ENCODE data around the gene ACBD3.
A peak's percentile ranks its signal among the peaks of the same experiment; 100 is the strongest.

Gene ACBD3

GRCh38 chr1:226107471-226108460 is 78.8 kb downstream of the ACBD3 start:
- H3K4me3 ChIP-seq (ENCODE audit: low read depth in 1 of 5, low read length in 5 of 5): no peak overlapping the region
- no peak overlapping the region for H3K27ac ChIP-seq (ENCODE audit: low read depth, low read length)
- H3K4me1 ChIP-seq (ENCODE audit: control insufficient read depth in 5 of 5, insufficient read depth in 5 of 5, low read length in 5 of 5): peaks cover 5 to 31% (median 24%) of the 10 kb centered on the region in 5 donors
- no peaks in the 10 kb centered on the region for H3K9me3 ChIP-seq (ENCODE audit: control insufficient read depth in 5 of 5, low read length in 5 of 5)
- H3K36me3 ChIP-seq (ENCODE audit: control insufficient read depth in 5 of 5, insufficient read depth in 5 of 5, low read length in 5 of 5): no peaks in the 10 kb centered on the region
- H3K27me3 ChIP-seq (ENCODE audit: control insufficient read depth in 5 of 5, insufficient read depth in 4 of 5, low read length in 5 of 5): no peaks in the 10 kb centered on the region
- H3K9ac ChIP-seq (ENCODE audit: low read length in 5 of 5): no peak overlapping the region

GRCh38 chr1:226104671-226105121 is 81.8 kb downstream of the ACBD3 start:
- no peaks in the 10 kb centered on the region for H3K27me3 ChIP-seq (ENCODE audit: control insufficient read depth in 5 of 5, insufficient read depth in 4 of 5, low read length in 5 of 5)
- no peaks in the 10 kb centered on the region for H3K36me3 ChIP-seq (ENCODE audit: control insufficient read depth in 5 of 5, insufficient read depth in 5 of 5, low read length in 5 of 5)
- H3K9ac ChIP-seq (ENCODE audit: low read length in 5 of 5): no peak overlapping the region
- peaks cover 0 to 25% (median 20%) of the 10 kb centered on the region in 5 donors for H3K4me1 ChIP-seq (ENCODE audit: control insufficient read depth in 5 of 5, insufficient read depth in 5 of 5, low read length in 5 of 5)
- H3K9me3 ChIP-seq (ENCODE audit: control insufficient read depth in 5 of 5, low read length in 5 of 5): no peaks in the 10 kb centered on the region
- no peak overlapping the region for H3K27ac ChIP-seq (ENCODE audit: low read depth, low read length)
- no peak overlapping the region for H3K4me3 ChIP-seq (ENCODE audit: low read depth in 1 of 5, low read length in 5 of 5)

GRCh38 chr1:226100436-226101391 is 85.8 kb downstream of the ACBD3 start:
- Histone ChIP-seq H3K4me3 (ENCODE audit: low read depth in 1 of 5, low read length in 5 of 5) (peak overlapping the region; percentile 42 to 67 (median 61)), H3K9ac (ENCODE audit: low read length in 5 of 5) (peak overlapping the region in 4 of 5 donors; percentile 6 to 57 (median 26)), H3K36me3 (ENCODE audit: control insufficient read depth in 5 of 5, insufficient read depth in 5 of 5, low read length in 5 of 5) (no peaks in the 10 kb centered on the region), H3K27me3 (ENCODE audit: control insufficient read depth in 5 of 5, insufficient read depth in 4 of 5, low read length in 5 of 5) (peaks cover 0 to 3% (median 0%) of the 10 kb centered on the region in 5 donors), H3K9me3 (ENCODE audit: control insufficient read depth in 5 of 5, low read length in 5 of 5) (no peaks in the 10 kb centered on the region), H3K27ac (ENCODE audit: low read depth, low read length) (no peak overlapping the region), H3K4me1 (ENCODE audit: control insufficient read depth in 5 of 5, insufficient read depth in 5 of 5, low read length in 5 of 5) (peaks cover 0 to 14% (median 10%) of the 10 kb centered on the region in 5 donors)

GRCh38 chr1:226098870-226099835 is 87.4 kb downstream of the ACBD3 start:
- no peak overlapping the region for H3K4me3 ChIP-seq (ENCODE audit: low read depth in 1 of 5, low read length in 5 of 5)
- peaks cover 0 to 11% (median 6%) of the 10 kb centered on the region in 5 donors for H3K4me1 ChIP-seq (ENCODE audit: control insufficient read depth in 5 of 5, insufficient read depth in 5 of 5, low read length in 5 of 5)
- no peaks in the 10 kb centered on the region for H3K9me3 ChIP-seq (ENCODE audit: control insufficient read depth in 5 of 5, low read length in 5 of 5)
- peaks cover 0 to 5% (median 0%) of the 10 kb centered on the region in 5 donors for H3K27me3 ChIP-seq (ENCODE audit: control insufficient read depth in 5 of 5, insufficient read depth in 4 of 5, low read length in 5 of 5)
- no peak overlapping the region for H3K27ac ChIP-seq (ENCODE audit: low read depth, low read length)
- no peaks in the 10 kb centered on the region for H3K36me3 ChIP-seq (ENCODE audit: control insufficient read depth in 5 of 5, insufficient read depth in 5 of 5, low read length in 5 of 5)
- H3K9ac ChIP-seq (ENCODE audit: low read length in 5 of 5): no peak overlapping the region

GRCh38 chr1:226097866-226098625 is 88.5 kb downstream of the ACBD3 start:
- no peak overlapping the region for H3K27ac ChIP-seq (ENCODE audit: low read depth, low read length)
- no peak overlapping the region for H3K4me3 ChIP-seq (ENCODE audit: low read depth in 1 of 5, low read length in 5 of 5)
- H3K9me3 ChIP-seq (ENCODE audit: control insufficient read depth in 5 of 5, low read length in 5 of 5): no peaks in the 10 kb centered on the region
- peaks cover 0 to 5% (median 0%) of the 10 kb centered on the region in 5 donors for H3K27me3 ChIP-seq (ENCODE audit: control insufficient read depth in 5 of 5, insufficient read depth in 4 of 5, low read length in 5 of 5)
- no peak overlapping the region for H3K9ac ChIP-seq (ENCODE audit: low read length in 5 of 5)
- H3K4me1 ChIP-seq (ENCODE audit: control insufficient read depth in 5 of 5, insufficient read depth in 5 of 5, low read length in 5 of 5): peaks cover 0 to 11% (median 6%) of the 10 kb centered on the region in 5 donors
- no peaks in the 10 kb centered on the region for H3K36me3 ChIP-seq (ENCODE audit: control insufficient read depth in 5 of 5, insufficient read depth in 5 of 5, low read length in 5 of 5)

GRCh38 chr1:226095286-226095685 is 91.3 kb downstream of the ACBD3 start:
- peaks cover 0 to 5% (median 0%) of the 10 kb centered on the region in 5 donors for H3K27me3 ChIP-seq (ENCODE audit: control insufficient read depth in 5 of 5, insufficient read depth in 4 of 5, low read length in 5 of 5)
- no peaks in the 10 kb centered on the region for H3K36me3 ChIP-seq (ENCODE audit: control insufficient read depth in 5 of 5, insufficient read depth in 5 of 5, low read length in 5 of 5)
- H3K9ac ChIP-seq (ENCODE audit: low read length in 5 of 5): no peak overlapping the region
- no peak overlapping the region for H3K27ac ChIP-seq (ENCODE audit: low read depth, low read length)
- peaks cover 0 to 3% (median 2%) of the 10 kb centered on the region in 5 donors for H3K4me1 ChIP-seq (ENCODE audit: control insufficient read depth in 5 of 5, insufficient read depth in 5 of 5, low read length in 5 of 5)
- H3K4me3 ChIP-seq (ENCODE audit: low read depth in 1 of 5, low read length in 5 of 5): no peak overlapping the region
- H3K9me3 ChIP-seq (ENCODE audit: control insufficient read depth in 5 of 5, low read length in 5 of 5): no peaks in the 10 kb centered on the region
